ENCODE results near the gene GPX4. TPM values are rescaled to one million over a fixed set of nuclear protein-coding genes. Genes with fewer than 3 reads are reported as not detected.

The GPX4 gene
- total and polyA plus RNA-seq, 2 of the 13 experiments (the other 11 are each of a cell fraction or from before 2014, with no cell fraction given) = 535 to 613 TPM

GRCh38 chr19:1066748-1067340 lies 37.0 kb upstream of the GPX4 start, which contains the start of gene ARHGAP45 (continued):
- TF ChIP-seq TGIF2 (CRISPR knock-in tag; IDR thresholded peaks at IDR 0.05) (peak; percentile 53; the same call in 1 of the 2 replicates), ARNT2 (CRISPR knock-in tag; IDR thresholded peaks at IDR 0.05; ENCODE audit: low read depth) (peak; percentile 45; the same call in 1 of the 2 replicates), ZBTB26 (CRISPR knock-in tag; IDR thresholded peaks at IDR 0.05; ENCODE audit: borderline replicate concordance) (no peak; the same call in 1 of the 2 replicates), EEA1 (CRISPR knock-in tag; IDR thresholded peaks at IDR 0.05; ENCODE audit: borderline replicate concordance) (0 out of 2 replicates have a peak, but pooled peaks have one; percentile 19), SP1 (IDR thresholded peaks at IDR 0.05) (no peak), SP1 (CRISPR knock-in tag; IDR thresholded peaks at IDR 0.05) (peak; percentile 61; the same call in 1 of the 2 replicates), THAP11 (CRISPR knock-in tag; IDR thresholded peaks at IDR 0.05) (peak; percentile 13; the same call in 1 of the 2 replicates), ZNF501 (CRISPR knock-in tag; IDR thresholded peaks at IDR 0.05) (peak; percentile 27; the same call in 1 of the 2 replicates), RELA (CRISPR knock-in tag; IDR thresholded peaks at IDR 0.05) (no peak), NCOR1 (IDR thresholded peaks at IDR 0.05; ENCODE audit: borderline replicate concordance, low read length) (no peak), ZNF687 (CRISPR knock-in tag; IDR thresholded peaks at IDR 0.05) (peak; percentile 67), MTA1 (CRISPR knock-in tag; IDR thresholded peaks at IDR 0.05; ENCODE audit: borderline replicate concordance) (0 out of 2 replicates have a peak, but pooled peaks have one; percentile 4), ARID4A (CRISPR knock-in tag; IDR thresholded peaks at IDR 0.05; ENCODE audit: borderline replicate concordance) (peak; percentile 62; the same call in 1 of the 2 replicates), PATZ1 (CRISPR knock-in tag; IDR thresholded peaks at IDR 0.05) (peak; percentile 74), REPIN1 (CRISPR knock-in tag; IDR thresholded peaks at IDR 0.05; ENCODE audit: borderline replicate concordance, low read depth) (no peak), ZC3H13 (CRISPR knock-in tag; IDR thresholded peaks at IDR 0.05) (no peak), CREB1 (IDR thresholded peaks at IDR 0.05) (no peak), CREB1 (CRISPR knock-in tag; IDR thresholded peaks at IDR 0.05) (no peak)
